Smooth muscle cell of the coronary artery (primary cell): Measurements from ENCODE around the gene ZFHX3. TPM values are rescaled to one million over a fixed set of nuclear protein-coding genes. Genes with fewer than 3 reads are reported as not detected.

Source experiments
- total RNA-seq: library from RNA; depleted of rRNA; stranded (reverse); fragments of >200 nt; gene quantifications from 2 replicates; pipeline ENCODE4 v1.2.3, GENCODE V29; 2014; ENCODE audit warnings: low replicate concordance

ZFHX3 gene, protein sequence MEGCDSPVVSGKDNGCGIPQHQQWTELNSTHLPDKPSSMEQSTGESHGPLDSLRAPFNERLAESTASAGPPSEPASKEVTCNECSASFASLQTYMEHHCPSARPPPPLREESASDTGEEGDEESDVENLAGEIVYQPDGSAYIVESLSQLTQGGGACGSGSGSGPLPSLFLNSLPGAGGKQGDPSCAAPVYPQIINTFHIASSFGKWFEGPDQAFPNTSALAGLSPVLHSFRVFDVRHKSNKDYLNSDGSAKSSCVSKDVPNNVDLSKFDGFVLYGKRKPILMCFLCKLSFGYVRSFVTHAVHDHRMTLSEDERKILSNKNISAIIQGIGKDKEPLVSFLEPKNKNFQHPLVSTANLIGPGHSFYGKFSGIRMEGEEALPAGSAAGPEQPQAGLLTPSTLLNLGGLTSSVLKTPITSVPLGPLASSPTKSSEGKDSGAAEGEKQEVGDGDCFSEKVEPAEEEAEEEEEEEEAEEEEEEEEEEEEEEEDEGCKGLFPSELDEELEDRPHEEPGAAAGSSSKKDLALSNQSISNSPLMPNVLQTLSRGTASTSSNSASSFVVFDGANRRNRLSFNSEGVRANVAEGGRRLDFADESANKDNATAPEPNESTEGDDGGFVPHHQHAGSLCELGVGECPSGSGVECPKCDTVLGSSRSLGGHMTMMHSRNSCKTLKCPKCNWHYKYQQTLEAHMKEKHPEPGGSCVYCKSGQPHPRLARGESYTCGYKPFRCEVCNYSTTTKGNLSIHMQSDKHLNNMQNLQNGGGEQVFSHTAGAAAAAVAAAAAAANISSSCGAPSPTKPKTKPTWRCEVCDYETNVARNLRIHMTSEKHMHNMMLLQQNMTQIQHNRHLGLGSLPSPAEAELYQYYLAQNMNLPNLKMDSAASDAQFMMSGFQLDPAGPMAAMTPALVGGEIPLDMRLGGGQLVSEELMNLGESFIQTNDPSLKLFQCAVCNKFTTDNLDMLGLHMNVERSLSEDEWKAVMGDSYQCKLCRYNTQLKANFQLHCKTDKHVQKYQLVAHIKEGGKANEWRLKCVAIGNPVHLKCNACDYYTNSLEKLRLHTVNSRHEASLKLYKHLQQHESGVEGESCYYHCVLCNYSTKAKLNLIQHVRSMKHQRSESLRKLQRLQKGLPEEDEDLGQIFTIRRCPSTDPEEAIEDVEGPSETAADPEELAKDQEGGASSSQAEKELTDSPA (N-terminal part only)
- 3.7 and 8.3 TPM in 2 replicates for total RNA-seq

DNA sequence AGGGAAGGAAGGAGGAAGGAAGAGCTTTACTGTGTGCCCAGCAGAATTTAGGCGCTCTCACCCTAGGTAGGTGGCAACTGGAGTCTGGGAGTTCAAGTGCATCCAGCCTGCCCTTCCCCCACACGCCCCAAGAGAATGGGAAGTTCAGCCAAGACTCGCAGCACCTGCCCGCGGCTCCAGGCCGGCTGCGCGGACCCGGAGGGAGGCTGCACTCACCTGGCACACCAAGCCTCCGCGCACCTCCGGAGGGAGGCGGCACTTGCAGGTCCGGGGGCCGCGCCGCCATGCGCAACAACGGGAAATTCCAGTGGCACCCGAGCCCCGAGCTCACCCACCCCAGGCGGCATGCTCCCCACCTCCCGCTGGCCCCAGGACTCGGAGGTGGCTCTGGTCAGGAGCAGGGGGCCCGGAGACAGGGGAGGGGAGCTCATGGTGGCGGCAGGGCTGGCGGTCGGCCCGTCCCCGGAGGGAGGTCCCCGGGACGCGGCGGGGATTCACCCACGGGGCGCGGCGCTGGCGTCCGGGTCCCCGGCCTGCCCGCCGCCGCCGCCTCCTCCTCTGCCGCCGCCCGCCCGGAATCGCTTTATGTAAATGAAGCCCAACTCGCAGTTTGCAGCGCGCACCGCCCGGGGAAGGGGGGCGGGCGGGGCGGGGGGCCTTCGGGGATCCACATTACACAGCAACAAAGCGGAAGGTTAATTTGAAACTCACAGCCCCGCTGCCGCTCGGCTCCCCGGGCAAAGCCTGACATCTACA is at the start of gene ZFHX3:
Gene ZFHX3, minus strand, starts transcription at position 593 of the 756 bp plus-strand sequence. CDS start 87,983 bp downstream, outside the sequence.

